OCI-M1 (cell line): ENCODE data around the gene VWDE.
"Not testable (repeated sequence)": the region's sequence is repeated elsewhere in the genome, so short reads cannot be mapped to it uniquely, and the experiment has no call there.

Source experiments
- DNase-seq: peaks from one replicate; lab custom pipeline; 2025; lab: John Stamatoyannopoulos, UW

Gene VWDE

GRCh38 chr7:12401538-12402364, 1.9 kb downstream of the VWDE start:
- peak; percentile 52 for DNase-seq

- DNase-seq = peak; percentile 29
These were observed 5.5 kb downstream of the VWDE start for GRCh38 chr7:12398186-12398585.

- DNase-seq = no peak
These were observed 6.0 kb downstream of the VWDE start for GRCh38 chr7:12397671-12398070.

GRCh38 chr7:12396670-12397069, 7.0 kb downstream of the VWDE start:
- DNase-seq = not testable (repeated sequence)

GRCh38 chr7:12391922-12392615, 11.6 kb downstream of the VWDE start:
- no peak for DNase-seq

GRCh38 chr7:12389089-12389700, 14.5 kb downstream of the VWDE start:
- peak; percentile 78 for DNase-seq

- DNase-seq = peak; percentile 34
These were observed 17.3 kb downstream of the VWDE start for GRCh38 chr7:12386313-12386740.

- DNase-seq = peak; percentile 79
These were observed 18.3 kb downstream of the VWDE start for GRCh38 chr7:12385364-12385786.

- DNase-seq = no peak
These were observed 20.3 kb downstream of the VWDE start for GRCh38 chr7:12383377-12383776.

- DNase-seq = no peak
These were observed 25.3 kb downstream of the VWDE start for GRCh38 chr7:12378389-12378788.

GRCh38 chr7:12377406-12377805, 26.3 kb downstream of the VWDE start:
- DNase-seq = no peak

- peak; percentile 75 for DNase-seq
These were observed 29.9 kb downstream of the VWDE start for GRCh38 chr7:12373580-12374263.

GRCh38 chr7:12370249-12370648, 33.4 kb downstream of the VWDE start:
- no peak for DNase-seq

- no peak for DNase-seq
These were observed 33.9 kb downstream of the VWDE start for GRCh38 chr7:12369756-12370155.

- DNase-seq = no peak
These were observed 34.6 kb downstream of the VWDE start for GRCh38 chr7:12369072-12369471.

- no peak for DNase-seq
These were observed 42.7 kb downstream of the VWDE start for GRCh38 chr7:12360948-12361347.

- DNase-seq = no peak
These were observed 45.0 kb downstream of the VWDE start for GRCh38 chr7:12358694-12359093.

- no peak for DNase-seq
These were observed 46.2 kb downstream of the VWDE start for GRCh38 chr7:12357508-12357907.

- peak; percentile 86 for DNase-seq
These were observed 51.8 kb downstream of the VWDE start for GRCh38 chr7:12351843-12352242.

GRCh38 chr7:12350971-12351370, 52.7 kb downstream of the VWDE start:
- peak; percentile 45 for DNase-seq

GRCh38 chr7:12337095-12337494, 66.6 kb downstream of the VWDE start:
- DNase-seq = no peak
